Muscle of arm (tissue), 12 donors: ENCODE results near the gene ENAH. TPM values are rescaled to one million over a fixed set of nuclear protein-coding genes. Genes with fewer than 3 reads are reported as not detected.
A peak's percentile ranks its signal among the peaks of the same experiment; 100 is the strongest.

Source experiments
- DNase-seq: peaks from one replicate; pipeline ENCODE4 v3.0.0-alpha.2; 2013
- polyA plus RNA-seq, 12 donors: library from polyadenylated mRNA; unstranded; fragments of 120-200 nt; gene quantifications; one replicate each; pipeline ENCODE4 v1.2.1, GENCODE V29; 2013; ENCODE audit not compliant: insufficient read length in 12 of 12

ENAH gene
- polyA plus RNA-seq, 12 donors = 106 to 360 (median 161) TPM

GRCh38 chr1:225498549-225499136 is 154.3 kb downstream of the ENAH start:
- no peak for DNase-seq

DNA sequence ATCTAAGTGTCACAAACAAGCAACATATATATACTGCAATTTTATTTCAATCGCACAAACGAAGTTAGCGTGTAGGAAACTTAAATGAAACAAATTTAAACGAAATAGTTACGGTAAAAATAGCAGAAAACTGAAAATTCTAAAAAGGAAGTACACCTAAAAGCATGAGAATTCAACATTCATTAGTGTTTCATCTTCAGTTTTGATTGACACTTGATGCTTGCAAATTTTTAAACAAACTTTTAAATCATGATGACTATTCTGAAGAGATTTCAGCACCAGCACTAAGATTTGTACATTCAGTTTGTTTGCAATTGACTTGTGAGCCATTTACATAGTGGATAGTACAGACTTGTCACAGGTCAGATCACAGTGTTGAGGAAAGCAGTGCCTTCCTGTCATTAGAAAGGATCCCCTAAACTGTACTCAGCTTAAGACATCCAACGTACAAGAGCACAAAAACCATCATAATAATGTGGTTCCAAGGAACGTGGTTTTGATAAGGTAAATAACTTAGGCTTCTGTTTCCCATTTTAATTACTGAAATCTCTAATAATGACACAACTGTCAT is 158.0 kb downstream of the ENAH start:
- no peak for DNase-seq

- no peak for DNase-seq
Measured at GRCh38 chr1:225493591-225494246, 159.2 kb downstream of the ENAH start.

GRCh38 chr1:225488676-225489075 is 164.2 kb downstream of the ENAH start:
- no peak for DNase-seq

GRCh38 chr1:225486856-225487255 is 166.1 kb downstream of the ENAH start:
- DNase-seq = no peak

GRCh38 chr1:225485991-225486530 is 166.9 kb downstream of the ENAH start:
- no peak for DNase-seq

- DNase-seq = no peak
Measured at GRCh38 chr1:225485226-225485625, 167.7 kb downstream of the ENAH start.

GRCh38 chr1:225484657-225485214 is 168.2 kb downstream of the ENAH start:
- DNase-seq = no peak

- DNase-seq = no peak
Measured at GRCh38 chr1:225483818-225484656, 168.9 kb downstream of the ENAH start.

DNA sequence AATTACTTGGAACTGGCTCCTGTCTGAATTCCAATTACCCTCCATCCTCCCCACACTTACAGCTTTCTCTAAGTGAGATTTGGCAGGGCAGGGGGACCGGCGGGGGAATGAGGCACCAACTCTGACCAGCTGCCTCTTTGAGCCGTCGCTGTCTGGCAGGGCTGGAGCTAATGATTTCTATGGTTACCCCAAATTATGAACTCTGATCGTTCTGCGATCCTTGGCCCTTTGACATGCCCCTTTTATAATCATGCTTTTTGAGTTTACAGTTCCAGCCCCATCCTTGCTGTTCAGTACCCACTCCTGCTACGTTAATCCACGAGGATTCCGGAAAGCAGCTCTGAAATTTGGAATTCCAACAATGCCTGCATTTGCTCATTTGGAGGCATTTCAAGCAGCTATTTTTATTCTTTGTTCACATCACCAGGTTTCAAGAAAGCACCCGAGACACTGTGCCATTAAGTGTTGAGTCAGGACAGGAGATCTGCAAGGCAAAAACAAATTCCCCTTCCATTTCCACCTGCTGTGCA is 170.4 kb downstream of the ENAH start:
- DNase-seq = no peak

DNA sequence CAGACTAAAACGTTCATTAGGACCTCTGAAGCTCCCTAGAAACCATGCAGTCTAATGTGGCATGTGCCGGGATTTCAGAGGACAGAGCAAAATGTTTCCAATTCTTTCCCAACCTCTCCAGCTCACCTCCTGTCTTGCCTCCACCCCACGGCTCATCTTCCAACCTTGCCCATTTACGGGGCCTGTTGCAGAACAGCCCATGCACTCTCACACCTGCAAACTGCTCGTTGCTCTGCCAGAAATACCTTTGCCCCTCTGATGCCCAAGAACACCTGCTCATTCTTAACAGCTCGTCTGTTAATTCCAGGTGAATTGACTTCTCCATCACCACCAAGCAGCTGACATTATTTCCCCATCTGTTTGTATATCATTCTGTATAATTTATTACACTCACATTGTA is 171.2 kb downstream of the ENAH start:
- no peak for DNase-seq

DNA sequence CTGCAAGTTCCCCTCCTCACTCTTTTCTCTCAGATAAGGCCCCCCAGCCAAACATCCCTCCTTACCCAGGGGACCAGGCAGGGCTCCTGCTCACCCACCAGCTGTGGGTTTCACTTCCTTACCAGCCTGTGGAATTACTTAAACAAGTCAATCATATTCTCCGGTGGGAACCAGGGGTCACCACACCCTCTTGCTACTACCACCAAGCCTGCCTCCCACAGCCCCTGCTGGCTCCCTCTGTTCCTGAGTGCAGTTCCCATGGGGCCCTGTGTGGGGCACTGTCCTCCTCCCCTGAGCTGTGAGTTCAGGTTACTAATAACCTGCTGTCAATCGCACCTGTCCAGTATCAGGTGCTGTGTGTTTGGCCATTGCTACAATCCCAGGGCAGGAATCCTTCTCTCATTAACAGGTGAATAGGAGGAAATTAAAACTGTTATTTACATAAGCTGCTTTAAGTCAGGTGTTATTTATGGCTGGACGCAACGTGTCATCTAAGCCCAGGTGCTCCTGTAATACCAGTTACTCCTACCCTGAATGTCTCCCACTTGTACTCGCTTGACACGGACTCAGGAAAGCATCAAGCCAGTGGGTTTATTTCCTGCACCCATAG is 172.0 kb downstream of the ENAH start:
- no peak for DNase-seq

GRCh38 chr1:225479996-225480720 is 172.8 kb downstream of the ENAH start:
- no peak for DNase-seq

DNA sequence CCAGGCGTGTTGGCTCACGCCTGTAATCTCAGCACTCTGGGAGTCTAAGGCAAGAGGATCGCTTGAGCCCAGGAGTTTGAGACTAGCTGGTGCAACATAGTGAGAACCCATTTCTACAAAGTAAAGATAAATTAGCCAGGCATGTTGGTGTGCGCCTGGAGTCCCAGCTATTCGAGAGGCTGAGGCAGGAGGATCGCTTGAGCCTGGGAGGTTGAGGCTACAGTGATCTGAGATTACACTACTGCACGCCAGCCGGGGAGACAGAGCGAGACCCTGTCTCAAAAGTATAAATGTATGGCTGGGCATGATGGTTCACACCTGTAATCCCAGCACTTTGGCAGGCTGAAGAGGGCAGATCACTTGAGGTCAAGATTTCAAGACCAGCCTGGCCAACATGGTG is 173.6 kb downstream of the ENAH start:
- no peak for DNase-seq

DNA sequence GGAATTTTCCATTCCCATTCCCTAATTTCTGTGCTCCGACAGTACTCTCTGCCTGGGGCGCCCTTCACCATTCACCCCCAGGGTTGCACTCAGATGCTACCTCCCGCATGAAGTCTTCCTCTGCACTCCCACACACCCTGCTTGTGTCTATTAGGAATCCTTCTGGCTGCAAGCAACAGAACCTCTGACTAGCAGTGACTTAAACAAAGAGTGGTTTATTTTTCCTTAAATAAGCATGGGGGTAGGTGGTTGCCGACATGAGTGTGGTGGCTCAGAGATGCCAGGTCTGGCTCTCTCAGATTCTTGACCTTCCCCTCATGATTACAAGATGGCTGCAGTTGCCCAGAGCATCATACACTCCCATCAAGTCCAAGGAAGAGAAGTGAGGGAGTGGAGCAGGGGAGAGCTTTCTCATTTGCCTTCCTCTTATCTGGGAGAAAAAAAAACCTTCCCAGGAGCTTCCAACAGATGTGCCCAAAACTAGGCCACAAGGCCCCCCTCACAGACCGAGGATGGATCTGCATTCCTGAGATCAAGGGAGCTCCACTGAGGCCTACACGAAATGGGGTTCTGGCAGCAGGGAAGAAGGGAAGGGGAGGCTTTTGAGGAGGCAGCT is 175.5 kb downstream of the ENAH start:
- DNase-seq = no peak

- no peak for DNase-seq
Measured at GRCh38 chr1:225476538-225476988, 176.4 kb downstream of the ENAH start.

- no peak for DNase-seq
Measured at GRCh38 chr1:225476100-225476511, 176.8 kb downstream of the ENAH start.

- DNase-seq = peak; percentile 66
Measured at GRCh38 chr1:225474986-225475820, 177.7 kb downstream of the ENAH start.

GRCh38 chr1:225474439-225474985 is 178.4 kb downstream of the ENAH start:
- no peak for DNase-seq
